A549 (cell line): ENCODE results near the gene BRSK2. TPM values are rescaled to one million over a fixed set of nuclear protein-coding genes. Genes with fewer than 3 reads are reported as not detected.

ENCODE experiments used
- ATAC-seq, 2 experiments: fragments of 200-7000 bp in 1 of 2; fragments of >200 bp in 1 of 2; cut with Nextera tagmentation in 1 of 2; cut with Tn5 transposase in 1 of 2; 3 replicates each; pipeline versions ENCODE4 v1.8.0 to v1.9.1; 2018 to 2020; ENCODE audit warnings: mild to moderate bottlenecking in 1 of 2, moderate library complexity in 1 of 2
- CTCF ChIA-PET: fragments of 300-600 bp; sonication (Branson Sonifier 250); formaldehyde crosslinking; extraction: SDS; loops from one replicate; lab custom pipeline; 2021; ENCODE audit warnings: antibody characterized with exemption, inconsistent platforms; lab: Yijun Ruan, JAX
- POLR2A ChIA-PET: fragments of 350-600 bp; formaldehyde crosslinking; extraction: SDS; loops from one replicate; lab custom pipeline; 2021; ENCODE audit warnings: antibody characterized with exemption, inconsistent platforms; lab: Yijun Ruan, JAX
- DNase-seq, 2 experiments: peaks; one replicate each; pipeline versions ENCODE4 v3.0.0 to v3.0.0-alpha.2; 2011 to 2016; ENCODE audit warnings: low read depth in 1 of 2, low spot score in 1 of 2
- FAIRE-seq: peaks from 2 replicates; lab custom pipeline; 2011; peaks lifted over from hg19 to GRCh38; lab: Jason Lieb, UNC
- H3K27ac ChIP-seq, 2 experiments: fragments of >200 bp; sonication (Bioruptor Twin); formaldehyde crosslinking; 3 replicates each; pipeline ENCODE4 v1.5.1; 2016 to 2017
- H3K4me1 ChIP-seq: fragments of >200 bp; sonication (Bioruptor Twin); formaldehyde crosslinking; 3 replicates; pipeline ENCODE4 v1.6.1; 2016
- H3K4me2 ChIP-seq: fragments of >200 bp; sonication (Bioruptor Twin); formaldehyde crosslinking; 3 replicates; pipeline ENCODE4 v1.6.1; 2016
- H3K4me3 ChIP-seq: fragments of >200 bp; sonication (Bioruptor Twin); formaldehyde crosslinking; 3 replicates; pipeline ENCODE4 v1.5.1; 2016
- H3K9me3 ChIP-seq: fragments of >200 bp; sonication (Bioruptor Twin); formaldehyde crosslinking; 3 replicates; pipeline ENCODE4 v1.6.1; 2016
- BCL3 ChIP-seq: fragments of >200 bp; sonication (Bioruptor Twin); formaldehyde crosslinking; IDR thresholded peaks from 3 replicates; pipeline ENCODE4 v1.6.1; 2016
- EHF ChIP-seq: fragments of 250-450 bp; sonication (Bioruptor Pico); IDR thresholded peaks from 2 replicates; pipeline ENCODE4 v1.5.0; 2020; ENCODE audit warnings: mild to moderate bottlenecking
- EP300 ChIP-seq, 2 experiments: fragments of >200 bp; sonication (Bioruptor Twin); formaldehyde crosslinking; IDR thresholded peaks; 2 replicates in 1 of 2; 3 replicates in 1 of 2; pipeline ENCODE4 v1.6.1; 2016 to 2017
- FOSB ChIP-seq: fragments of 250-450 bp; sonication (Bioruptor Pico); IDR thresholded peaks from 2 replicates; pipeline ENCODE4 v1.5.0; 2020; ENCODE audit warnings: mild to moderate bottlenecking, moderate library complexity
- FOXS1 ChIP-seq: fragments of 250-450 bp; sonication (Bioruptor Pico); IDR thresholded peaks from 2 replicates; pipeline ENCODE4 v1.5.0; 2020; ENCODE audit warnings: mild to moderate bottlenecking, moderate library complexity
- HDAC2 ChIP-seq: fragments of 200-600 bp; sonication (generic); IDR thresholded peaks from 2 replicates; pipeline ENCODE4 v1.6.1; 2016
- HES2 ChIP-seq: fragments of >200 bp; sonication (Bioruptor Twin); formaldehyde crosslinking; IDR thresholded peaks from 2 replicates; pipeline ENCODE4 v1.6.1; 2016
- HMGXB4 ChIP-seq: fragments of 250-450 bp; sonication (Bioruptor Pico); IDR thresholded peaks from 2 replicates; pipeline ENCODE4 v1.5.0; 2021; ENCODE audit warnings: mild to moderate bottlenecking, moderate library complexity, borderline replicate concordance
- HOXB13 ChIP-seq: fragments of 250-450 bp; sonication (Bioruptor Pico); IDR thresholded peaks from 2 replicates; pipeline ENCODE4 v1.5.0; 2020; ENCODE audit warnings: low read depth, mild to moderate bottlenecking, moderate library complexity
- KDM1A ChIP-seq: fragments of 200-600 bp; sonication (generic); IDR thresholded peaks from 2 replicates; pipeline ENCODE4 v1.6.1; 2016; ENCODE audit warnings: low read depth, mild to moderate bottlenecking
- PHF8 ChIP-seq: fragments of 200-600 bp; sonication (generic); IDR thresholded peaks from 2 replicates; pipeline ENCODE4 v1.6.1; 2016; ENCODE audit warnings: low read depth, mild to moderate bottlenecking, antibody characterized with exemption, moderate library complexity, borderline replicate concordance
- RAD21 ChIP-seq, 2 experiments: fragments of >200 bp in 1 of 2; sonication (Bioruptor Twin) in 1 of 2; formaldehyde crosslinking in 1 of 2; IDR thresholded peaks in 1 of 2; conservative IDR thresholded peaks in 1 of 2; 2 replicates in 1 of 2; 3 replicates in 1 of 2; pipeline ENCODE4 v1.6.1; 2012 to 2018; ENCODE audit warnings: inconsistent platforms in 1 of 2
- RCOR1 ChIP-seq: fragments of 150-350 bp; IDR thresholded peaks from 2 replicates; pipeline ENCODE4 v1.6.1; 2014; ENCODE audit warnings: antibody characterized with exemption, low read length, low read depth
- TFCP2L1 ChIP-seq: fragments of 250-450 bp; sonication (Bioruptor Pico); IDR thresholded peaks from 2 replicates; pipeline ENCODE4 v1.5.0; 2021; ENCODE audit warnings: mild to moderate bottlenecking
- USF2 ChIP-seq: fragments of 450-650 bp; IDR thresholded peaks from 2 replicates; pipeline ENCODE4 v1.6.1; 2014; ENCODE audit warnings: antibody characterized with exemption
- ZC3H11A ChIP-seq: fragments of 450-650 bp; IDR thresholded peaks from 2 replicates; pipeline ENCODE4 v1.6.1; 2014; ENCODE audit warnings: antibody characterized with exemption, mild to moderate bottlenecking
- WGBS: methylation state at CpG from one replicate; pipeline ENCODE4 v1.1.6; 2017; ENCODE audit errors: missing lambda C conversion rate; 5-methylcytosine and 5-hydroxymethylcytosine counted together
- polyA plus RNA-seq, 4 experiments: library from polyadenylated mRNA; depleted of rRNA in 3 of 4; stranded (reverse); fragments of >200 nt; fragmentation: RNase III in 1 of 4; extraction: RNeasy Plus Mini Kit Qiagen cat#74134 plus additional on column Dnase treatment in 1 of 4; gene quantifications; 2 replicates in 3 of 4; 3 replicates in 1 of 4; pipeline ENCODE4 v1.2.3, GENCODE V29; 2011 to 2017

Gene BRSK2
- polyA plus RNA-seq, 2 of the 4 experiments (the other 2 are of a cell fraction) = 3.8 to 10.1 TPM

GRCh38 chr11:1406571-1407485 lies 17.1 kb downstream of the BRSK2 start (continued):
- TF ChIP-seq HMGXB4 (CRISPR knock-in tag) = no peak
- no peak for TF ChIP-seq EP300 (IDR thresholded peaks at IDR 0.05)
- TF ChIP-seq HES2 = no peak
- no peak for TF ChIP-seq HOXB13 (CRISPR knock-in tag)
- TF ChIP-seq RCOR1 = no peak

GRCh38 chr11:1407668-1408067 lies 17.9 kb downstream of the BRSK2 start:
- TF ChIP-seq KDM1A (no peak), USF2 (no peak), HOXB13 (CRISPR knock-in tag) (no peak)
- no peaks in the 10 kb centered on the region; the same call in 2 of the 3 replicates for H3K9me3 ChIP-seq
- ChIA-PET POLR2A (no interaction called here), CTCF (no interaction called here)
- DNase-seq = no peak
- no peak for ATAC-seq
- no peak overlapping the region for H3K27ac ChIP-seq
- no peaks in the 10 kb centered on the region for H3K4me1 ChIP-seq
- no peak for FAIRE-seq
- no peak overlapping the region for H3K4me2 ChIP-seq
- WGBS = 76% methylated on average over 6 of the region's 8 CpGs
- no peak overlapping the region for H3K4me3 ChIP-seq

- TF ChIP-seq FOXS1 (CRISPR knock-in tag) (no peak), EHF (CRISPR knock-in tag) (no peak), BCL3 (no peak), ZC3H11A (no peak), PHF8 (no peak), FOSB (CRISPR knock-in tag) (no peak), TFCP2L1 (CRISPR knock-in tag) (no peak), HDAC2 (no peak), RAD21 (conservative IDR thresholded peaks at IDR 0.05 in 1 of 2, IDR thresholded peaks at IDR 0.05 in 1 of 2) (no peak)
- Histone ChIP-seq H3K27ac (no peak overlapping the region), H3K4me1 (no peaks in the 10 kb centered on the region), H3K9me3 (peaks cover 6% of the 10 kb centered on the region; the same call in 2 of the 3 replicates), H3K4me2 (no peak overlapping the region), H3K4me3 (no peak overlapping the region)
- ChIA-PET POLR2A (no interaction called here), CTCF (no interaction called here)
- no peak for DNase-seq
- no peak for FAIRE-seq
- ATAC-seq = no peak
- WGBS = 64% methylated on average over 6 of the region's 9 CpGs
Measured at GRCh38 chr11:1408346-1408745, 18.6 kb downstream of the BRSK2 start.
